ENCODE data around the gene PTK7. TPM values are rescaled to one million over a fixed set of nuclear protein-coding genes. Genes with fewer than 3 reads are reported as not detected.

The PTK7 gene
- total RNA-seq, 1 experiment from 2014 or later: 38.2 TPM

GRCh38 chr6:43142101-43142500, 66.0 kb downstream of the PTK7 start:
- DNase-seq (ENCODE audit: low read depth): no peak

- DNase-seq (ENCODE audit: low read depth): peak; percentile 89
These were observed 67.4 kb downstream of the PTK7 start for GRCh38 chr6:43143235-43144128.

- DNase-seq (ENCODE audit: low read depth): no peak
These were observed 68.8 kb downstream of the PTK7 start for GRCh38 chr6:43144879-43145278.

- no peak for DNase-seq (ENCODE audit: low read depth)
These were observed 70.1 kb downstream of the PTK7 start for GRCh38 chr6:43146261-43146660.

- no peak for DNase-seq (ENCODE audit: low read depth)
These were observed 70.9 kb downstream of the PTK7 start for GRCh38 chr6:43146709-43147688.

GRCh38 chr6:43147691-43148477, 71.8 kb downstream of the PTK7 start:
- DNase-seq (ENCODE audit: low read depth): no peak

GRCh38 chr6:43149265-43149664, 73.2 kb downstream of the PTK7 start:
- peak; percentile 40 for DNase-seq (ENCODE audit: low read depth)

- no peak for DNase-seq (ENCODE audit: low read depth)
These were observed 74.1 kb downstream of the PTK7 start for GRCh38 chr6:43150051-43150751.

GRCh38 chr6:43159599-43159998, 83.5 kb downstream of the PTK7 start:
- DNase-seq (ENCODE audit: low read depth): no peak

- DNase-seq (ENCODE audit: low read depth): no peak
These were observed 87.8 kb downstream of the PTK7 start for GRCh38 chr6:43163899-43164298.

GRCh38 chr6:43170417-43170930, 94.4 kb downstream of the PTK7 start:
- DNase-seq (ENCODE audit: low read depth): no peak

- peak; percentile 99 for DNase-seq (ENCODE audit: low read depth)
These were observed 95.0 kb downstream of the PTK7 start, which contains the start of gene SRF for GRCh38 chr6:43170931-43171706. Gene SRF, plus strand, starts transcription at chr6:43171269. Its CDS starts 388 bp downstream, at chr6:43171657.

- DNase-seq (ENCODE audit: low read depth): no peak
These were observed 95.6 kb downstream of the PTK7 start for GRCh38 chr6:43171707-43172103.

- DNase-seq (ENCODE audit: low read depth): no peak
These were observed 96.2 kb downstream of the PTK7 start for GRCh38 chr6:43172104-43173007.

- DNase-seq (ENCODE audit: low read depth): no peak
These were observed 97.6 kb downstream of the PTK7 start for GRCh38 chr6:43173591-43174262.

GRCh38 chr6:43174263-43175112, 98.4 kb downstream of the PTK7 start:
- peak; percentile 99 for DNase-seq (ENCODE audit: low read depth)

Measured in HT1080 (cell line).